ENCODE data around the gene CRTC1.

- TF ChIP-seq CTCF (IDR thresholded peaks at IDR 0.05; ENCODE audit: borderline replicate concordance, extremely low read depth, low read length, poor library complexity, severe bottlenecking) (no peak), EZH2 (IDR thresholded peaks at IDR 0.05; ENCODE audit: borderline replicate concordance, low read depth, low read length, severe bottlenecking) (no peak)
These were observed 26.1 kb downstream of the CRTC1 start for GRCh38 chr19:18709546-18709945.
